ENCODE measurements around the gene NSG1. TPM values are rescaled to one million over a fixed set of nuclear protein-coding genes. Genes with fewer than 3 reads are reported as not detected.

The NSG1 gene
- total and polyA plus RNA-seq, 2 of the 8 experiments (the other 6 are each of a cell fraction or from before 2014, with no cell fraction given), result 35.7 to 61.4 TPM

- TF ChIP-seq CHD7 (IDR thresholded peaks at IDR 0.05; ENCODE audit: insufficient replicate concordance, low read length), result no peak
- no peak for TF ChIP-seq SUZ12 (IDR thresholded peaks at IDR 0.05; ENCODE audit: low read length)
- no peak for TF ChIP-seq CEBPB (IDR thresholded peaks at IDR 0.05; ENCODE audit: low read depth, low read length)
- no peak for TF ChIP-seq SRF (IDR thresholded peaks at IDR 0.05; ENCODE audit: low read depth, low read length)
- no peak for TF ChIP-seq HDAC6 (IDR thresholded peaks at IDR 0.05; ENCODE audit: low read depth, low read length)
- no peak for TF ChIP-seq PHF8 (conservative IDR thresholded peaks at IDR 0.05; ENCODE audit: low read depth, low read length)
- TF ChIP-seq RXRA (IDR thresholded peaks at IDR 0.05; ENCODE audit: insufficient read depth, low read depth, low read length), result no peak
- TF ChIP-seq, protein P1, sequence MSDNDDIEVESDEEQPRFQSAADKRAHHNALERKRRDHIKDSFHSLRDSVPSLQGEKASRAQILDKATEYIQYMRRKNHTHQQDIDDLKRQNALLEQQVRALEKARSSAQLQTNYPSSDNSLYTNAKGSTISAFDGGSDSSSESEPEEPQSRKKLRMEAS (IDR thresholded peaks at IDR 0.05), result no peak
- TF ChIP-seq MAFK (IDR thresholded peaks at IDR 0.05; ENCODE audit: low read depth, low read length), result no peak
- TF ChIP-seq BACH1 (IDR thresholded peaks at IDR 0.05; ENCODE audit: low read length), result no peak
Observed at GRCh38 chr4:4390046-4390445, 3.1 kb downstream of the NSG1 start (continued).

Measured in H1 (cell line).